Subcutaneous adipose tissue (tissue), 4 donors: ENCODE data around the gene PEPD. TPM values are rescaled to one million over a fixed set of nuclear protein-coding genes. Genes with fewer than 3 reads are reported as not detected.

Experiments
- total RNA-seq, 4 donors: library from RNA; depleted of rRNA; stranded (reverse); fragments of >200 nt; gene quantifications; one replicate each; pipeline ENCODE4 v1.1.0, GENCODE V29; 2016
- TF ChIP-seq, protein P1 (sequence below): fragments of 450-650 bp; IDR thresholded peaks from one replicate; pipeline ENCODE4 v1.5.1; 2016; ENCODE audit warnings: low read depth, mild to moderate bottlenecking, control low read depth, antibody characterized with exemption, moderate library complexity

Gene PEPD
- total RNA-seq, 4 donors from 2014 or later: 71.3 to 110 (median 92.6) TPM

- TF ChIP-seq, protein P1, sequence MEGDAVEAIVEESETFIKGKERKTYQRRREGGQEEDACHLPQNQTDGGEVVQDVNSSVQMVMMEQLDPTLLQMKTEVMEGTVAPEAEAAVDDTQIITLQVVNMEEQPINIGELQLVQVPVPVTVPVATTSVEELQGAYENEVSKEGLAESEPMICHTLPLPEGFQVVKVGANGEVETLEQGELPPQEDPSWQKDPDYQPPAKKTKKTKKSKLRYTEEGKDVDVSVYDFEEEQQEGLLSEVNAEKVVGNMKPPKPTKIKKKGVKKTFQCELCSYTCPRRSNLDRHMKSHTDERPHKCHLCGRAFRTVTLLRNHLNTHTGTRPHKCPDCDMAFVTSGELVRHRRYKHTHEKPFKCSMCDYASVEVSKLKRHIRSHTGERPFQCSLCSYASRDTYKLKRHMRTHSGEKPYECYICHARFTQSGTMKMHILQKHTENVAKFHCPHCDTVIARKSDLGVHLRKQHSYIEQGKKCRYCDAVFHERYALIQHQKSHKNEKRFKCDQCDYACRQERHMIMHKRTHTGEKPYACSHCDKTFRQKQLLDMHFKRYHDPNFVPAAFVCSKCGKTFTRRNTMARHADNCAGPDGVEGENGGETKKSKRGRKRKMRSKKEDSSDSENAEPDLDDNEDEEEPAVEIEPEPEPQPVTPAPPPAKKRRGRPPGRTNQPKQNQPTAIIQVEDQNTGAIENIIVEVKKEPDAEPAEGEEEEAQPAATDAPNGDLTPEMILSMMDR: no peak
Measured at GRCh38 chr19:33458807-33459206, 62.8 kb downstream of the PEPD start.

GRCh38 chr19:33458171-33458633, 63.4 kb downstream of the PEPD start:
- TF ChIP-seq, protein P1: no peak

DNA sequence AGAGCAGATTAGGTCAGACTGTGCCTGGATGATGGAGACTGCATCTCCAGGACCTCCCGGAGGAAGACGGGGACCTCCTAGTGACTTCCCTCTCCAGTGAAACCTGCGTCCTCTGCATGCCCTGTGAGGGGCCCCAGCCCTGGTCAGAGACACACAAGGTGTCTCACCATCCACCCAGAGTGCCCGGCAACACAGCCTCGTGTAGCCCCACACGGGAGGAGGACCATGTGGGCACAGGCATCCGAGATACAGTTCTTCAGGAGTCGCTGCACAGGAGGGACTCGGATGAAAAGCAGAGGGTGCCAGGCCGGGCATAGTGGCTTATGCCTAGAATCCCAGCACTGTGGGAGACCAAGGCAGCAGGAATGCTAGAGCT, 64.8 kb downstream of the PEPD start:
- TF ChIP-seq, protein P1: no peak

- TF ChIP-seq, protein P1: no peak
Measured at GRCh38 chr19:33456076-33456844, 65.3 kb downstream of the PEPD start.

- TF ChIP-seq, protein P1: no peak
Measured at GRCh38 chr19:33453265-33453664, 68.3 kb downstream of the PEPD start.

DNA sequence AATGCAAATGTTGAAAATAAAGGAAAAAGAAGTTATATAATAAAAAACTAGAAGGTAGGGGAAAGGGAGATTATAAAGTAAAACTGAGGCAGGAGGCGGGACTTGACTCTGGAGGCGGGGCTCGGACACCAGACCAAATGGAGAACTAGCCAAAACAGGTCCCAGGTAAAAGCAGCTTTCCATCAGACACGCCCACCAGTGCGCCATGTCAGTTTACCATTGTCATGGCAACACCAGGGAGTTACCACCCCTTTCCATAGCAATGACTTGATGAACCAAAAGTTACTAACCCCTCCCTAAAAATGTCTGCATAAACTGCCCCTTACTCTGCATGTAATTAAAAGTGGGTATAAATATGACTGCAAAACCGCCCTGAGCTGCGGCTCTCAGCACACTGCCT, 70.9 kb downstream of the PEPD start:
- TF ChIP-seq, protein P1: no peak

DNA sequence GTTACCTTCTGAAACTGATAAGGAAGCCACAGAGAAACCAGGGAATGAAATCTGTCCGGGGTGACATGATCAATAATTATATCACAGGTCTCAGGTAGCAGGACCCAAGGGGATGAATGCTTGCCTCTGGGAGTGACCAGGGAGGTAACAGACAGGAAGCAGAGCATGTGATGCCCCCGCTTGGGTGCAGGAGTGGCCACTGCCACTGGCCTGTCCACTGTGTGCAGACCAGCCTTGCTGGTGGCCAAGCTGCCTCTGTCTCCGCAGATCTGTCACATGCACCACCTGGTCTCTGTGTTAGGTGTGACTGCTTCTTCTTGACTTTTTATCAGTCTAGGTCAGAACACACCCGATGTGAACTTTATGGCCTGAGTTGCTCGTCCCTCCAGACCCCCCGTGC, 71.8 kb downstream of the PEPD start:
- TF ChIP-seq, protein P1: no peak
